HEK293 (cell line): ENCODE results near the gene FGF3.

Experiments
- CTCF ChIP-seq: fragments of 450-650 bp; formaldehyde crosslinking; IDR thresholded peaks from 2 replicates; pipeline ENCODE4 v1.5.1; 2016; ENCODE audit warnings: missing biosample characterization, missing genetic modification characterization
- REST ChIP-seq: fragments of 450-650 bp; formaldehyde crosslinking; IDR thresholded peaks from 2 replicates; pipeline ENCODE4 v1.5.1; 2016; ENCODE audit warnings: missing biosample characterization, missing genetic modification characterization
- TCF7L2 ChIP-seq: IDR thresholded peaks from 2 replicates; pipeline ENCODE4 v1.6.1; 2011; ENCODE audit warnings: low read depth, mild to moderate bottlenecking, inconsistent platforms, low read length, moderate library complexity, borderline replicate concordance
- ZBTB20 ChIP-seq: fragments of 450-650 bp; formaldehyde crosslinking; IDR thresholded peaks from 2 replicates; pipeline ENCODE4 v1.5.1; 2016; ENCODE audit warnings: missing biosample characterization, missing genetic modification characterization
- ZNF2 ChIP-seq: fragments of 450-650 bp; formaldehyde crosslinking; IDR thresholded peaks from 2 replicates; pipeline ENCODE4 v1.5.1; 2016; ENCODE audit warnings: missing biosample characterization, missing genetic modification characterization
- ZNF211 ChIP-seq: fragments of 450-650 bp; formaldehyde crosslinking; IDR thresholded peaks from 2 replicates; pipeline ENCODE4 v1.5.1; 2016; ENCODE audit warnings: low read depth, missing biosample characterization, missing genetic modification characterization
- ZNF23 ChIP-seq: fragments of 450-650 bp; formaldehyde crosslinking; IDR thresholded peaks from 2 replicates; pipeline ENCODE4 v1.5.1; 2016; ENCODE audit warnings: missing biosample characterization, missing genetic modification characterization, borderline replicate concordance
- TF ChIP-seq, protein P1 (sequence below): IDR thresholded peaks from 2 replicates; pipeline ENCODE4 v1.6.1; 2011; ENCODE audit warnings: mild to moderate bottlenecking, low read depth, low read length, borderline replicate concordance

DNA sequence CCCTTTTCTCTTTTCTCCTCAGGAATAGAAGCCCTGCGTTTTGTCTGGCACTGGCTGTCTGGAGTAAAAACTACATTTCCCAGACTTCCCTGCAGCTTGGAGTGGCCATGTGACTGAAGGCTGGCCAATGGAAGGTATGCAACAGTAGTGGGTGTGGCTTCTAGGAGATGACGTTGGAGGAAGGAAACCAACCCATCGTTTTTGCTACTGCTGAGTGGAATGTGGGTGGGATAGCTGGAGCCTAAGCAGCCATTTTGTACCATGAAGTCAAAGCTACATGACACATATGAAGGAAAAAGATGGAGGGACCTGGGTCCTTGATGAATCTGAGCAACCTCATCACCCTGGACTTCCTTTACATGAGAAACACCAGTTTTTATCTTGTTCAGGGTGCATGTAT, 19.6 kb downstream of the FGF3 start:
- TF ChIP-seq ZBTB20 (tag by site-specific recombination) (no peak), CTCF (tag by site-specific recombination) (no peak), ZNF2 (tag by site-specific recombination) (no peak), TCF7L2 (no peak), ZNF23 (tag by site-specific recombination) (no peak), ZNF211 (tag by site-specific recombination) (no peak), REST (tag by site-specific recombination) (no peak)
- TF ChIP-seq, protein P1, sequence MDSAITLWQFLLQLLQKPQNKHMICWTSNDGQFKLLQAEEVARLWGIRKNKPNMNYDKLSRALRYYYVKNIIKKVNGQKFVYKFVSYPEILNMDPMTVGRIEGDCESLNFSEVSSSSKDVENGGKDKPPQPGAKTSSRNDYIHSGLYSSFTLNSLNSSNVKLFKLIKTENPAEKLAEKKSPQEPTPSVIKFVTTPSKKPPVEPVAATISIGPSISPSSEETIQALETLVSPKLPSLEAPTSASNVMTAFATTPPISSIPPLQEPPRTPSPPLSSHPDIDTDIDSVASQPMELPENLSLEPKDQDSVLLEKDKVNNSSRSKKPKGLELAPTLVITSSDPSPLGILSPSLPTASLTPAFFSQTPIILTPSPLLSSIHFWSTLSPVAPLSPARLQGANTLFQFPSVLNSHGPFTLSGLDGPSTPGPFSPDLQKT, result no peak
